Psoas muscle (tissue), 8 donors: ENCODE data around the gene ATP8B4. TPM values are rescaled to one million over a fixed set of nuclear protein-coding genes. Genes with fewer than 3 reads are reported as not detected.
A peak's percentile ranks its signal among the peaks of the same experiment; 100 is the strongest.

ENCODE experiments used
- ATAC-seq, 4 donors: fragments of 200-7000 bp; cut with Tn5 transposase; one replicate each; pipeline ENCODE4 v1.9.1; 2020; ENCODE audit warnings: moderate library complexity in 3 of 4, mild to moderate bottlenecking in 2 of 4
- DNase-seq, 2 donors: peaks; one replicate each; pipeline ENCODE4 v3.0.0-alpha.2; 2020
- H3K27ac ChIP-seq: fragments of 200-600 bp; one replicate; pipeline ENCODE4 v1.8.0; 2022
- H3K27me3 ChIP-seq, 3 donors: fragments of 200-600 bp in 1 of 3; one replicate each; pipeline versions ENCODE4 v1.6.1 to v1.8.0; 2013 to 2022; ENCODE audit warnings: low read length in 2 of 3, mild to moderate bottlenecking in 2 of 3, moderate library complexity in 1 of 3; ENCODE audit not compliant: insufficient read depth in 3 of 3
- H3K36me3 ChIP-seq, 2 donors: fragments of 200-600 bp in 1 of 2; one replicate each; pipeline versions ENCODE4 v1.6.1 to v1.8.0; 2013 to 2022; ENCODE audit warnings: low read depth in 1 of 2, mild to moderate bottlenecking in 1 of 2, moderate library complexity in 1 of 2; ENCODE audit not compliant: insufficient read depth in 1 of 2
- H3K4me1 ChIP-seq: fragments of 200-600 bp; one replicate; pipeline ENCODE4 v1.8.0; 2022
- H3K4me3 ChIP-seq: fragments of 200-600 bp; one replicate; pipeline ENCODE4 v1.8.0; 2022; ENCODE audit warnings: mild to moderate bottlenecking
- H3K9me3 ChIP-seq: fragments of 200-600 bp; one replicate; pipeline ENCODE4 v1.8.0; 2022
- WGBS, 3 donors: extraction: QIAGEN DNeasy Blood & Tissue Kit; methylation state at CpG; one replicate each; pipeline versions ENCODE4 v1.1.6 to v1.1.7; 2013; 5-methylcytosine and 5-hydroxymethylcytosine counted together
- intact Hi-C, 2 donors: fragments of 100-400 bp; cut with DNase I; formaldehyde crosslinking; loops; one replicate each; pipeline versions ENCODE4 v1.11.0 to v1.14.2; 2022
- polyA plus RNA-seq, 3 donors: library from polyadenylated mRNA; stranded (reverse); fragments of 200-250 nt; gene quantifications; one replicate each; pipeline ENCODE4 v1.2.3, GENCODE V29; 2013
- total RNA-seq, 4 donors: library from RNA; stranded (reverse); fragmentation: NEBNext Ultra II Directional in 2 of 4; extraction: Animal tissue kit (Norgen Biotek cat#: 25700) in 2 of 4; gene quantifications; one replicate each; pipeline versions ENCODE4 v1.2.1 to v1.2.4, GENCODE V29; 2021 to 2023
- TF ChIP-seq, protein P1 (sequence below): fragments of 200-600 bp; IDR thresholded peaks from one replicate; pipeline ENCODE4 v1.8.0; 2022; ENCODE audit warnings: antibody characterized with exemption
- donor health status: healthy with polysubstance abuse.
- donor health status: DM: no; HTN: no; CAD: no; lungs with moderate emphysema.
- donor health status: Bipolar disorder and iron deficiency.
- donor health status: healthy.
- donor health status: DM: yes; HTN: yes; CAD: no.
- donor health status: DM: no; HTN: no; CAD: no.
- donor health status: DM: no; HTN: no; CAD: no.
- donor health status: DM: yes; HTN: yes; CAD: no.

The ATP8B4 gene
- total and polyA plus RNA-seq, 7 donors, result 0.25 to 2.2 (median 1.0) TPM

DNA sequence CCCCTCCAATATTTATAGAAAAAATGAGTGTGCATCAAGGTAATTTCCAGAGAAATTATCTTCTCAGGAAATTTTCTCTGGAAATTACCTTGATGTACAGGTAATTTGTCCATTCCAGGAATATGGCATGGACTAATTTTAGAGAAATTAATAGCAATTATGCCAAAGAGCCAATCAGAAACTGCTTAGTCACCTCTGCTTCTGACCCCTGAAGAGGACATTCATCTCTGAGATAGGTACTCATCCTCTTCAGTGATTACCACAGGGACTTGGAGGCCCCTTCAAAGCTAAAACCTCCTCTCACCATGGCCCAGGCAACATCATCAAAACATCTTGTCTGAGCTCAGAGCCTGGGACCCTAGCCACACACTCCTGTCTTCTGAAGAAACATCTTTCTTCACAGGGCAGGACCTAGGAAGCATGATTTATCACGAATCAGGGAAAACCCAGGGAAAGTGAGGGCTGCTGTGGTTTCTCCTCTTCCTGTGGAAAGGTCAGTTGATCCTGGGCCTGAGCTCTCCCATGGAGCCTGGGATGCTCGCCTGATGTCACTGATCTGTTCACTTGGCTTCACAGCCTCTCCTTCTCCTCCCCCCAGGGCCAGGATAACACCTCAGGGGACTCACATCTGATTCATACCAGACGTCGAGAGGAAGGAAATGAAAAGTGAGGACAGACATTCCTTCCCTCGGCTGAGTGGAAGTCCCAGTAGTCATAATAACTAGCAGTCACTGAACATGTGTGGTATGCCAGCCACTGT lies 287.6 kb downstream of the ATP8B4 start:
- TF ChIP-seq, protein P1, sequence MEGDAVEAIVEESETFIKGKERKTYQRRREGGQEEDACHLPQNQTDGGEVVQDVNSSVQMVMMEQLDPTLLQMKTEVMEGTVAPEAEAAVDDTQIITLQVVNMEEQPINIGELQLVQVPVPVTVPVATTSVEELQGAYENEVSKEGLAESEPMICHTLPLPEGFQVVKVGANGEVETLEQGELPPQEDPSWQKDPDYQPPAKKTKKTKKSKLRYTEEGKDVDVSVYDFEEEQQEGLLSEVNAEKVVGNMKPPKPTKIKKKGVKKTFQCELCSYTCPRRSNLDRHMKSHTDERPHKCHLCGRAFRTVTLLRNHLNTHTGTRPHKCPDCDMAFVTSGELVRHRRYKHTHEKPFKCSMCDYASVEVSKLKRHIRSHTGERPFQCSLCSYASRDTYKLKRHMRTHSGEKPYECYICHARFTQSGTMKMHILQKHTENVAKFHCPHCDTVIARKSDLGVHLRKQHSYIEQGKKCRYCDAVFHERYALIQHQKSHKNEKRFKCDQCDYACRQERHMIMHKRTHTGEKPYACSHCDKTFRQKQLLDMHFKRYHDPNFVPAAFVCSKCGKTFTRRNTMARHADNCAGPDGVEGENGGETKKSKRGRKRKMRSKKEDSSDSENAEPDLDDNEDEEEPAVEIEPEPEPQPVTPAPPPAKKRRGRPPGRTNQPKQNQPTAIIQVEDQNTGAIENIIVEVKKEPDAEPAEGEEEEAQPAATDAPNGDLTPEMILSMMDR, result no peak
- Histone ChIP-seq H3K27ac (no peak overlapping the region), H3K4me1 (no peaks in the 10 kb centered on the region), H3K27me3 (no peaks in the 10 kb centered on the region), H3K4me3 (no peak overlapping the region), H3K9me3 (no peaks in the 10 kb centered on the region), H3K36me3 (no peaks in the 10 kb centered on the region)
- WGBS, 3 donors, result 27 to 37% (median 35%) methylated on average over 5 of the region's 5 CpGs
- DNase-seq (peak; percentile 65 to 67), ATAC-seq (peak in 3 of 4 donors; percentile 29 to 79 (median 68))
- intact Hi-C loops, result no loop called here

DNA sequence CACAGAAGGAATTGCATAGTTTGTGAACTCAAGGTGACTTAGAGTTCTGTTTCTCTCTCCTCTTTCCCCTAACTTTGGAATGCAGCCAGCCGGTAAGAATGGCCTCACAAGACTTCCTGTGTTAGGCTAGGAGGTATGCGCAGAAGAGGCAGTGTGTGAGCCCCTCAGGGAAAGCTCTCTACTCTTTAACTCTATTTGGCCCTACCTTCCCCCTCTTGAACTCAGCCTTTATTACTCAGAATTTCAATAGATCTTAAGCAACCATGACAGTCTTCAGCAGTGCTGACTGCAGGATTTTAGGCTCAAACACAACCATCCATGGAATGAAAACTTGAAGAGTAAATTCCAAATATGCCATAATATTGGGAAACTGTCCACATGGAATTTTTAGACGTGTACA lies 288.6 kb downstream of the ATP8B4 start:
- intact Hi-C loops, result no loop called here
- Histone ChIP-seq H3K4me3 (no peak overlapping the region), H3K27ac (no peak overlapping the region), H3K4me1 (no peaks in the 10 kb centered on the region), H3K27me3 (no peaks in the 10 kb centered on the region), H3K9me3 (no peaks in the 10 kb centered on the region), H3K36me3 (no peaks in the 10 kb centered on the region)
- TF ChIP-seq, protein P1, result no peak
- WGBS, 3 donors, result 13 to 32% (median 26%) methylated on average over 3 of the region's 3 CpGs
- DNase-seq (no peak), ATAC-seq (no peak)

DNA sequence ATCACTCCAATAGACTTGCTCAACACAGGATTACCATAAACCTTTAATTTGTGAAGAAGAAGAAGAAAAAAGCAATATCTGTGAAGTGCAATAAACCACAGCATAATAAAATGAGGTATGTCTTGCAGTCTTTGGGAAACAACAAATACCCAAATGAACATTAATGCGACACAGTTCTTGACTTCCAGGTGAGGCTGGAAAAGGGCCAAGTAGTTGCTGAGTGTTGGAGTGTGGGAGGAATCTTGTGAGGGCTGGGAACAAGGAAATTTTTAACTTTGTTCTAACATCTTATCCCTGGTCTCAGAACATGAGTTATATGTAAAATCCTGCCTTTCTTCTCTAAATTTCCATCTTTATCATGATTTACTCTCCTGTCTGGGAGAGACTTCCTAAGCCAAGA lies 291.7 kb downstream of the ATP8B4 start:
- TF ChIP-seq, protein P1, result no peak
- no peak overlapping the region for H3K27ac ChIP-seq
- H3K27me3 ChIP-seq, result no peaks in the 10 kb centered on the region
- DNase-seq (no peak), ATAC-seq (no peak)
- no peaks in the 10 kb centered on the region for H3K9me3 ChIP-seq
- WGBS, 3 donors, result 84 to 90% (median 88%) methylated on average over 1 of the region's 1 CpG
- H3K4me1 ChIP-seq, result no peaks in the 10 kb centered on the region
- H3K36me3 ChIP-seq, result no peaks in the 10 kb centered on the region
- intact Hi-C loops, result no loop called here
- H3K4me3 ChIP-seq, result no peak overlapping the region

DNA sequence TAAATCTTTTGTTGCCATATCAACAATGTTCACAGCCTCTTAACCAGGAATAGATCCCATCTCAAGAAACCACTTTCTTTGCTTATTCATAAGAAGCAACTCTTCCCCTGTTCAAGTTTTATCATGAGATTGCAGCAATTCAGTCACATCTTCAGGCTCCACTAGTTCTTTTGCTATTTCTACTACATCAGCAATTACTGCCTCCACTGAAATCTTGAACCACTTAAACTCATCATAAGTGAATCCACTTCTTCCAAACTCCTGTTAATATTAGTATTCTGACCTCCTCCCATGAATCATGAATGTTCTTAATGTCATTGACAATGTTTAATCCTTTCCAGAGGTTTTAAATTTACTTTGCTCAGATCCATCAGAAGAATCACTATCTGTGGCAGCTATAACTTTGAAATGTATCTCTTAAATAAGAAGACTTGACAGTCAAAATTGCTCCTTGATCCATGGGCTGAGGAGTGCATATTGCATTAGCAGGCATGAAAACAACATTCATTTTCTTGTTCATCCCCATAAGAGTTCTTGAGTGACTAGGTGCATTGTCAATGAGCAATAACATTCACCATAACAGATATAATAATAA lies 292.3 kb downstream of the ATP8B4 start:
- Histone ChIP-seq H3K36me3 (no peaks in the 10 kb centered on the region), H3K4me3 (no peak overlapping the region), H3K27me3 (no peaks in the 10 kb centered on the region), H3K4me1 (no peaks in the 10 kb centered on the region), H3K9me3 (no peaks in the 10 kb centered on the region), H3K27ac (no peak overlapping the region)
- intact Hi-C loops, result no loop called here
- DNase-seq (no peak), ATAC-seq (no peak)
- TF ChIP-seq, protein P1, result no peak

DNA sequence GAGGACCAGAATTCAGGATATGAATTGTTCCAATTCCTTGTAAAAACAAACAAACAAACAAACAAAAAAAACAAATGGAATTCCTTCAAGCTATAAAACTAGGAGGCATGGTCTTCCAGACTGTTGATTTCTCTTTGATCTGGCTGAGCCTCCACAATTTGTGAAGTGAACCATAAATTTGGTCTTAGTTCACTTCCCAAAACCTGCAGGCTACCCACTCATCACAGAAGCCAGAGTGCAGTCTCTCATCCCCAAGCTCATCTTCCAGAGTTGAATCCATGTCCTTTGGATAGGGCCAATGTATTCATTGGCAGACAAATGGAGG lies 294.3 kb downstream of the ATP8B4 start:
- Histone ChIP-seq H3K36me3 (no peaks in the 10 kb centered on the region), H3K4me3 (no peak overlapping the region), H3K27me3 (no peaks in the 10 kb centered on the region), H3K4me1 (no peaks in the 10 kb centered on the region), H3K27ac (no peak overlapping the region), H3K9me3 (no peaks in the 10 kb centered on the region)
- DNase-seq, result no peak
- TF ChIP-seq, protein P1, result no peak
- intact Hi-C loops, result no loop called here
- ATAC-seq, result no peak
